GM19467 (cell line): Measurements from ENCODE around the gene CCDC122.
"Not testable (repeated sequence)": the region's sequence is repeated elsewhere in the genome, so short reads cannot be mapped to it uniquely, and the experiment has no call there.

Experiments
- ATAC-seq: cut with Tn5 transposase; IDR thresholded peaks from one replicate; pipeline ENCODE4 v1.9.1; 2021; ENCODE audit warnings: mild to moderate bottlenecking, moderate library complexity; ENCODE audit not compliant: unreplicated experiment

The CCDC122 gene

DNA sequence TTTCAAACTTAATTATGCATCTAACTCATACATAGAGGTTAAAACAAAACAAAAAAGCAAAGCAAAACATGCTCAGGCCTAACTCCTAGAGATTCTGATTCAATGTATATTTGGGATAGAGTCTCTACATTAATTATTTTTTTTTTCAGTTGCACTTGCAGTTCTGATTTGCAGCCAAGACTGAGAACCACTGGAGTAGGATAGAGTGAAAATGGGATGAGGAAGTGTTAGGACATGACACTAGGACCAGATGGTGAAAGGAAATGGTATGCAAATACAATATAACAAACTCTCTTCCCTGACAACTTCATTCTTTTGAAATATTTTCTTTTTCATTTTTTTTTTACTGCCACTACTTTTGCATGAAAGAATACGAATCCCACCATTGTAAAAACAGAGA lies 1.8 kb downstream of the CCDC122 start:
- ATAC-seq = no peak

DNA sequence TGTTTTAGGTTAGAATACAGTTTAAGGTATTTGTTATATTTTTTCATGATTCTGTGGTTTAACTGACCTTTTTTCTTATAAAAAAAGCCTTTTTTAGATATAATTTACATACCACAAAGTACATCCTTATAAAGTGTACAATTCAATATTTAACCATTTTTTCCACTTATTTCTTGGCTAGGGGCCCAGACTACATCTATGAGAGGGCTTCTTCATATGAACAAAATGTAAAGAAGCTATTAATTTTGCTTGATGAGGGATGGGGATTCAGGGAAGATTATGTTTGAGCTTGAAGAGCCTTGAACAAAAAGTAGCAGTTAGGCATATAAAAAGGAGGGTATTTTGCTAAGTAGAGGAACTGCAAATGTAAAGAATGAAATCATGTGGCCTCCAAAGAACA lies 2.2 kb downstream of the CCDC122 start:
- no peak for ATAC-seq

- ATAC-seq = no peak
These were observed 3.2 kb downstream of the CCDC122 start for GRCh38 chr13:43876366-43876765.

DNA sequence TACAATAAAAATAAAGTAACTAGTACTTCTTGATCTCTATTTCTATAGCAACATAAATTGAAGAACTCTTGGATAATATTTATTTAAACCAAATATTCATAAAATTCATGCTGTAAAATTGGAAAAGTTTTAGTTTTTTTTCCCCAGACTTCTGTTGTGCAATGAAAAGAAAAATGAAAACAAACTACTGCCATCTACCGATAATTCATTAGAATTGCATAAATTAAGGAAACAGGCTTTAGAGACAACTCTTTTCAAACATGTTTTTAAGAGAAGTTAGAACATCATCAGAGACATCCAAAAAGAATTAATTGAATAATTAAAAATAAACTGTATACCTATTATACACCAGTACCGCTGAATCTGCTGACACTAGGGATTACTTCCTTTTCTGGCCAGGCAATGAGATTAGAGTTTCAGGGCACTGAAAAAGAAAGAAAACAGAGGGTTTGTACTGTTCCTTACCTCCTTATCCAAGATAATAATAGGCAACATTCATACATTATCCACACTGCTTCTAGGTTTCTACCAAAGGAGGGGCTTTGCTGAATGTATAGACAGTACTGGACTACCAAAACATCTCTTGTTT lies 4.9 kb downstream of the CCDC122 start:
- ATAC-seq = no peak

- ATAC-seq = no peak
These were observed 7.4 kb downstream of the CCDC122 start for GRCh38 chr13:43872181-43872580.

DNA sequence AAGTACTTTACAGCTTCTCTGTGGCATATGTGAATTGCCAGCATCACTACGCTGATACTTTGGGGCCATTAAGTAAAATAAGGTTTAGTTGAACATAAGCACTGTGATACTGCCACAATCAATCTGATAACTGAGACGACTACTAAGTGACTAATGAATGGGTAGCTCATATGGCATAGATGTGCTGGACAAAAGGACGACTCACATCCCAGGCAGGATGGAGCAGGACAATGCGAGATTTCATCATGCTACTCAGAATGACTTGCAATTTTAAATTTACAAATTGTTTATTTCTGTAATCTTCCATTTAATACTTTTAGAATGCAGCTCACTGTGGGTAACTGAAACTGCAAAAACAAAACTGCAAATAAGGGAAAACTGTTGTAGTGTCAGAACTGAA lies 13.6 kb downstream of the CCDC122 start:
- no peak for ATAC-seq

DNA sequence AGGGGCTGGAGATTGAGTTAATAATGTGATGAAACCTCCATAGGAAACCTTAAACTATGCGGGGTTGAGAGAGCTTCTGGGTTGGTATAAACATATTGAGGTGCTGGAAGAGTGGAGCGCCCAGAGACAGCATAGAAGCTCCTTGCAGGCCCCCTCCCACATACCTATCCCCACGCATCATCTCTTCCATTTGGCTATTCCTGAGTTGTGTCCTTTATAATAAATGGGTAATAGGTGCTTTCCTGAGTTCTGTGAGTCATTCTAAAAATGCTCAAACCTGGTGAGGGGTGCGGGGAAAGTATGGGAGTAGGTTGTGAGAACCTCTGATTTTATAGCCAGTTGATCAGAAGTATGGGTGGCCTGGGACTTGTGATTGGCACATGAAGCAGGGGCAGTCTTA lies 14.6 kb downstream of the CCDC122 start:
- ATAC-seq = no peak

DNA sequence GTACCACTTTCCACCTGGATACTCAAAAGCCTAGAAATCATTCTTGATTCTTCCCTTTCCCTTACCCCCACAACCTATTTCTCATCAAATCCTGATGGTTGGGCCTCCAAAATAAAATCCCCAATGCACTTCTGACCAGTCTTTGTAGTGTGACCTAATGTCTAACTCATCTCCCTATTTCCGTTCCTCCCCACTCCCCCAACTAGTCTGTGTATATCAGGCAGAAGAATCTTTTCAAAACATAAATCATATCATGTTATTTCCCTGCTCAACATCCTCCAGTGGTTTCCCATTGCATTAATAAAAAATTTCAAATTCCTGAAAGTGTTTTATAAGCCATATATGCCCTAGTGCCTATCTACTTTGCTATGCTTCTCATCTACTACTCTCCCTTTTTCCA lies 17.7 kb downstream of the CCDC122 start:
- no peak for ATAC-seq

GRCh38 chr13:43852923-43853404 lies 26.6 kb downstream of the CCDC122 start:
- ATAC-seq = no peak

- ATAC-seq = no peak
These were observed 28.7 kb downstream of the CCDC122 start for GRCh38 chr13:43850873-43851272.

- no peak for ATAC-seq
These were observed 31.4 kb downstream of the CCDC122 start for GRCh38 chr13:43848001-43848649.

DNA sequence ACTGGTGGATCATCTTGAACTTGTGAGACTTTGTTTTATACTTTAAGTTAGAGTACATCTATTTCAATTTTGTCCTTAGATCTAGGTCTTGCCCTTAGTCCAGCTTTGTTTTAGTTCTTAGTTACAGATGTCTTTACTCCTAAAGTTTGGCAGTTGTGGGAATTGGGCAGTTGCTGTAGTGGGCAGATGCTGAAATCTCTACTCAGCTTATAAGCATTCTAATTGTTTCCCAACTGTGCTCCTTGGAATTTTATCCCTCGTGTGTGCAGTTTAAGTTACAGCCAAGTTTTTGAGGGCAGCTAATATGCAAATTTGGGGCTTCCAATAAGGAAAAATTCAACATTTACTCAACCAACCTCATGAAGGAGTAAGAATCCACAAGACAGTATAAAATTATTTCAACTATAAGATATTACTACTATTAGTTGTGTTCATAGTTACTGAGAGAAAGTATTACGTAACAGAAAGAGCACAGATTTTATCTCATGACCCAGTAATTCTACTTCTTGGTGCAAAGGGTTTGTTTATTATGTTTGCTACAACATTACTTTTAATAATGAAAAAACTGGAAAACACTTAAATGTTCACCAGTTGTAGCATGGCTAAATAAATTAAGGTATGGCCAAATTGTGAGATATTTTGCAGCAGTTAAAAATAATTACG lies 32.9 kb downstream of the CCDC122 start:
- no peak for ATAC-seq

- no peak for ATAC-seq
These were observed 40.6 kb downstream of the CCDC122 start for GRCh38 chr13:43838909-43839308.

GRCh38 chr13:43835701-43836100 lies 43.8 kb downstream of the CCDC122 start:
- ATAC-seq = no peak

DNA sequence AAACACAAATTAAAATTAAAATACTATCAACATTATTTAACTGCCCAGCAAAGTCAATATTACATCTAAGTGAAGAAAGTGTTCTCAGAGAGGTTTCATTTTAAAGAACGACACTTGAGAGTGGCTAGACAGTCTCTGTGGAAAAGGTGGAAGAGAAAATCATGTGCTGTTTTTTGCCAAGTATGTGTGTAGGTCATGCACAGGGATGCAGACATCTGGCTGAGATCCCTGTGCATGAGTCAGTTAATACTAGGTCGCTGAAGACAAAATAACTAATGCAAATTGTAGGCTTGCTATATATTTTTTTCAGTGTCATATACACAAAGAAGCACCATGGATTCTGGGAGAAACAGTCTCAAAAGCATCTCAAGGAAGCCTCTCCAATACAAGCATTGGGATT lies 48.5 kb downstream of the CCDC122 start:
- ATAC-seq = no peak

DNA sequence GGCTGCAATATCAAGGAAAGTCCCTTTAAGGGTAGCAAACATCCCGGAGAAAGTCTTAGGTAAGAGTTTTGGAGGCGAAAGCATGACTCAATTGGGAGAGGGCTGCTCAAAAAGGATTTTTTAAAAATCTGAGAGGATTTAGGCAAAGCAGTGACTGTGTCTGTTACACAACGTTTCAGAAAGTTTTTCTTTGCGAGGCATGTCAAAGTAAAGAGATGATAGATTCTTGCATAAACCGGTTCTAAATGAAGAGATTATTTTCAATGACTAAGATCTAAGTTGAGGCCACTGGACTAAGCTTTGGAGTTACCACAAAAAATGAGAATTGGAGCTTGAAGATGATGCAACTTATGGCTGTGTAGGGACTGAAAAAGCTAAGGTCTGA lies 49.1 kb downstream of the CCDC122 start:
- no peak for ATAC-seq

DNA sequence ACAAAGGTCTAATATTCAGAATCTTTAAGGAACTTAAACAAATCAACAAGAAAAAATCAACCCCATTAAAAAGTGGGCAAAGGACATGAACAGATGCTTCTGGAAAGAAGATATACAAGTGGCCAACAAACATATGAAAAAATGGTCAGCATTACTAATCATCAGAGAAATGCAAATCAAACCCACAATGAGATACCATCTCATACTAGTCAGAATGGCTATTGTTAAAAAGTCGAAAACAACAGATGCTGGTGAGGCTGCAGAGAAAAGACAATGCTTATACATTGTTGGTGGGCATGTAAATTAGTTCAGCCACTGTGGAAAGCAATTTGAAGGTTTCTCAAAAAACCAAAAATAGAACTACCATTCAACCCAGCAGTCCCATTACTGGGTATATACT lies 54.9 kb downstream of the CCDC122 start:
- ATAC-seq = not testable (repeated sequence)

- ATAC-seq = no peak
These were observed 56.6 kb downstream of the CCDC122 start for GRCh38 chr13:43822969-43823368.

- no peak for ATAC-seq
These were observed 63.1 kb downstream of the CCDC122 start for GRCh38 chr13:43816401-43816889.

- ATAC-seq = no peak
These were observed 64.3 kb downstream of the CCDC122 start for GRCh38 chr13:43815204-43815603.

- ATAC-seq = no peak
These were observed 70.9 kb downstream of the CCDC122 start for GRCh38 chr13:43808676-43809075.

- ATAC-seq = no peak
These were observed 73.8 kb downstream of the CCDC122 start for GRCh38 chr13:43805681-43806128.
